ENCODE data around the gene DMKN. TPM values are rescaled to one million over a fixed set of nuclear protein-coding genes. Genes with fewer than 3 reads are reported as not detected.
A peak's percentile ranks its signal among the peaks of the same experiment; 100 is the strongest.
"Not testable (repeated sequence)": the region's sequence is repeated elsewhere in the genome, so short reads cannot be mapped to it uniquely, and the experiment has no call there.

Gene DMKN
- total RNA-seq, 4 donors from 2014 or later: 164 to 348 (median 213) TPM

- H3K36me3 ChIP-seq: no peaks in the 10 kb centered on the region
- H3K4me1 ChIP-seq: peaks cover 5 to 19% of the 10 kb centered on the region in 2 donors
- no peaks in the 10 kb centered on the region for H3K27me3 ChIP-seq
- TF ChIP-seq POLR2A (IDR thresholded peaks at IDR 0.05): no peak
- TF ChIP-seq CTCF (IDR thresholded peaks at IDR 0.05): no peak
- WGBS, 2 donors: 39 to 55% methylated on average over 7 of the region's 7 CpGs
- peak overlapping the region in 1 of 3 donors; percentile 70 for H3K27ac ChIP-seq
- no peaks in the 10 kb centered on the region for H3K9me3 ChIP-seq
- DNase-seq: peak; percentile 20 to 38
- no peak overlapping the region for H3K4me3 ChIP-seq (replicated peaks in 1 of 3)
- intact Hi-C loops (cut with DNase I): no loop called here
These were observed 29.0 kb downstream of the DMKN start for GRCh38 chr19:35484252-35485036.

- no peak for TF ChIP-seq CTCF (IDR thresholded peaks at IDR 0.05)
- no peak for TF ChIP-seq POLR2A (IDR thresholded peaks at IDR 0.05)
- no peaks in the 10 kb centered on the region for H3K9me3 ChIP-seq
- 86 to 88% methylated on average over 5 of the region's 5 CpGs for WGBS, 2 donors
- no peak overlapping the region for H3K27ac ChIP-seq
- no peaks in the 10 kb centered on the region for H3K36me3 ChIP-seq
- DNase-seq: no peak
- H3K4me3 ChIP-seq (replicated peaks in 1 of 3): no peak overlapping the region
- no peaks in the 10 kb centered on the region for H3K27me3 ChIP-seq
- H3K4me1 ChIP-seq: peaks cover 5 to 19% of the 10 kb centered on the region in 2 donors
- intact Hi-C loops (cut with DNase I): no loop called here
These were observed 30.4 kb downstream of the DMKN start for GRCh38 chr19:35483089-35483488.

DNA sequence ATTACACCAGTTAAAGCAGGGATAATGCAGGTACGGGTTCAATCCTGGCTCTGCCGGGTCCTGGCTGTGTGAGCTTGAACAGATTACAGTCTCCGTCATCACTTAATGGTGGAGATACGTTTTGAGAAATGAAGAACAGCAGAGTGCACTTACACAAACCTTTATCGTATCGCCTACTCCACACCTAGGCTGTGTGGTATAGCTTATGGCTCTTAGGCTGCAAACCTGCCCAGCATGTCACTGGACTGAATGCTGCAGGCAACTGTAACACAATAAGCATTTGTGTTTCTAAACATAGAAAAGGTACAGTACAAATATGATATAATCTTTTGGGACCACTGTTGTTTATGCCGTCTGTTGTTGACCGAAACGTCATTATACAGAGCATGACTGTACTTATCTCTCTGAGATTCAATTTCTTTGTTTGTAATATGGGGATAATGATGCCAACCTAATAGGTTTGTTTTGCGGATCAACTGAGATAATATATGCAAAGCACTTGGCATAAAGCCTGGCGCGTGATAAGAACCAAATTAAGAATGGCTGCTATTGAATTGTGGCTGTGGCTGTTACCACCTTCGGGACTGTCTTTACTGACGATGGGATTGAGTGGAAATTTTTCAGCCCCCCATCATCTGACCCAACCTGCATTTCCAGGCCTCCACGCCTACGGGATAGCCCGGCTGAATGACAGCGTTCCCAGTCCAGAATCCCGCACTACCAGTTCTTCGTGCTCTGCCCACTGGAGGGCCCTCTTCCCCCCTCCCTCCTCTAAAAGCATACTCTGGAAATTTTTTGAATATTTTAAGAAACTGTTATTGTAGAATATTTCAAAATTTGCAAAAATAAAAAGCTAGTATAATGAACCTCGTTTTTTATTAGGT lies 34.4 kb downstream of the DMKN start:
- H3K9me3 ChIP-seq: no peaks in the 10 kb centered on the region
- no peaks in the 10 kb centered on the region for H3K27me3 ChIP-seq
- intact Hi-C loops (cut with DNase I): no loop called here
- no peaks in the 10 kb centered on the region for H3K36me3 ChIP-seq
- H3K4me1 ChIP-seq: no peaks in the 10 kb centered on the region
- no peak overlapping the region for H3K27ac ChIP-seq
- 73 to 74% methylated on average over 21 of the region's 21 CpGs for WGBS, 2 donors
- TF ChIP-seq CTCF (IDR thresholded peaks at IDR 0.05) (no peak), POLR2A (IDR thresholded peaks at IDR 0.05) (no peak)
- DNase-seq: no peak
- no peak overlapping the region for H3K4me3 ChIP-seq (replicated peaks in 1 of 3)

GRCh38 chr19:35476149-35476548 lies 37.3 kb downstream of the DMKN start:
- 58 to 62% methylated on average over 4 of the region's 4 CpGs for WGBS, 2 donors
- H3K27ac ChIP-seq: no peak overlapping the region
- H3K9me3 ChIP-seq: no peaks in the 10 kb centered on the region
- intact Hi-C loops (cut with DNase I): no loop called here
- DNase-seq: no peak
- no peaks in the 10 kb centered on the region for H3K27me3 ChIP-seq
- no peaks in the 10 kb centered on the region for H3K36me3 ChIP-seq
- no peaks in the 10 kb centered on the region for H3K4me1 ChIP-seq
- no peak overlapping the region for H3K4me3 ChIP-seq (replicated peaks in 1 of 3)
- TF ChIP-seq CTCF (IDR thresholded peaks at IDR 0.05): no peak

DNA sequence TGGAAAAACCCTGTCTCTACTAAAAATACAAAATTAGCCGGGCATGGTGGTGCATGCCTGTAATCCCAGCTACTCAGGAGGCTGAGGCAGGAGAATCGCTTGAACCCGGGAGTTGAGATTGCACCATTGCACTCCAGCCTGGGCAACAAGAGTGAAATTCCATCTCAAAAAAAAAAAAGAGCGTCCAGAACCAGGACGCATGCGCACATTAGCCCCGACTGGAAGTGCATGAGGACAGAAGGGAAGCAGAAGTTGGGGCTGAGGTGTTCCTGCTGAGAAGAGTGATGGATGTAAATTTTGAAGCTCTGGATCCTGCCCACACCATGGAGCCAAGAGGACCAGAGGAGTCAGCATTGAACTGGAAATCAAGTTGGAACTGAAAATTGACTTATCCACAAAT lies 38.9 kb downstream of the DMKN start:
- H3K27me3 ChIP-seq; H3K36me3 ChIP-seq; H3K4me1 ChIP-seq; DNase-seq; H3K27ac ChIP-seq; H3K9me3 ChIP-seq; H3K4me3 ChIP-seq (replicated peaks in 1 of 3); intact Hi-C loops (cut with DNase I): not testable (repeated sequence)
- 89 to 96% methylated on average over 7 of the region's 7 CpGs for WGBS, 2 donors
